Measurements from ENCODE around the gene MYH14.
A peak's percentile ranks its signal among the peaks of the same experiment; 100 is the strongest.

Gene MYH14

GRCh38 chr19:50198431-50199258, 4.8 kb upstream of the MYH14 start:
- in situ Hi-C loops (cut with HindIII; ENCODE audit: low pct_unique_long_range_greater_than_20kb, low sequenced_read_pairs): no loop called here
- TF ChIP-seq JUND (IDR thresholded peaks at IDR 0.05; ENCODE audit: low read depth): no peak
- DNase-seq (ENCODE audit: low read depth in 1 of 2, low spot score in 1 of 2): no peak

DNA sequence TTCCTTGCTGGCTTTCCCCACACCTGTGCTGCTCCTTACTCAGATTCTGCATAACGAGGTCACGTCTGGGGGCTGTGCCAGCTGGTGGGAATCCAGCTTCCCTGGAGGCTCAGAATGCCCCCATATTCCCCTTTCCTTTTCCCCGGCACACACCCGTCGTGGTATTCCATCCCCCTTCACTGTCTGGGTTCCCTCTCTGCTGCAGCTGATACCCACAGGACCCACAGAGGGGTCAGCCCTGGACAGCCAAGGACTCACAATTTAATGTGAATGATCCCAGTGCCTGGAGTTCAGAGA, 4.2 kb upstream of the MYH14 start:
- no peak for DNase-seq (ENCODE audit: low read depth in 1 of 2, low spot score in 1 of 2)
- in situ Hi-C loops (cut with HindIII; ENCODE audit: low pct_unique_long_range_greater_than_20kb, low sequenced_read_pairs): no loop called here
- no peak for TF ChIP-seq JUND (IDR thresholded peaks at IDR 0.05; ENCODE audit: low read depth)

GRCh38 chr19:50202386-50202785, 1.0 kb upstream of the MYH14 start:
- TF ChIP-seq JUND (IDR thresholded peaks at IDR 0.05; ENCODE audit: low read depth): no peak
- DNase-seq (ENCODE audit: low read depth in 1 of 2, low spot score in 1 of 2): no peak
- in situ Hi-C loops (cut with HindIII; ENCODE audit: low pct_unique_long_range_greater_than_20kb, low sequenced_read_pairs): no loop called here

DNA sequence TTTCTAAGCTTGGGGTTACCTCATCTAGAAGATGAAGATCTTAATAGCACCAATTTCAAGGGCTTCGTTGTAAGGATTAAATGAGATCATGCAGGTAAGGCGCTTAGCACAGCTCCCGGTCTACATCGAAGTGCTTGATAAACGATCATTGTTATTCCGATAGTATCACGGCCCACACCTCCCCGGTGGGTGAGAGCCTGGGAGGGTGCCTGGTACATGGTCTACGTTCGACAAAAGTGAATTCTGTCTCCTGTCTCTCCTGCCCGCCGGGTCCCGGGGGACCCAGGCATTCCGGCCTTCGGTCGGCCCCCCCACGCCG, 501 bp upstream of the MYH14 start:
- in situ Hi-C loops (cut with HindIII; ENCODE audit: low pct_unique_long_range_greater_than_20kb, low sequenced_read_pairs): no loop called here
- TF ChIP-seq JUND (IDR thresholded peaks at IDR 0.05; ENCODE audit: low read depth): no peak
- DNase-seq (ENCODE audit: low read depth in 1 of 2, low spot score in 1 of 2): no peak

DNA sequence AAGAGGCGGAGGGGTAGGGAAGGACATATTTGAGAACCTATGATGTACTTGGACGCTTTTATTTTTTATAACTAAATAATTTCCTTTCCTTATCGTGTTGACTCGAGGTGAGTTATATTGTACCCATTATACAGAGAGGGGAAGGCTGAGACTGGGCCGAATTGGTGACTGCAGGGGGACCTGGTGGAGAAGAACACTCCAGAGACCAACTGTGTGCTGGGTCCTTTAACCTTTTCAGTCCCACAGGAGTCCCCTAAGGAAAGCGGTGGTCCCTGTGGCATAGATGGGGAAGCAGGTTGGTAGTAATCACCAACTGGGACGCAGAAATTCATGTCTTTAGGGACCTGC, 633 bp downstream of the MYH14 start:
- DNase-seq (ENCODE audit: low read depth in 1 of 2, low spot score in 1 of 2): no peak

DNA sequence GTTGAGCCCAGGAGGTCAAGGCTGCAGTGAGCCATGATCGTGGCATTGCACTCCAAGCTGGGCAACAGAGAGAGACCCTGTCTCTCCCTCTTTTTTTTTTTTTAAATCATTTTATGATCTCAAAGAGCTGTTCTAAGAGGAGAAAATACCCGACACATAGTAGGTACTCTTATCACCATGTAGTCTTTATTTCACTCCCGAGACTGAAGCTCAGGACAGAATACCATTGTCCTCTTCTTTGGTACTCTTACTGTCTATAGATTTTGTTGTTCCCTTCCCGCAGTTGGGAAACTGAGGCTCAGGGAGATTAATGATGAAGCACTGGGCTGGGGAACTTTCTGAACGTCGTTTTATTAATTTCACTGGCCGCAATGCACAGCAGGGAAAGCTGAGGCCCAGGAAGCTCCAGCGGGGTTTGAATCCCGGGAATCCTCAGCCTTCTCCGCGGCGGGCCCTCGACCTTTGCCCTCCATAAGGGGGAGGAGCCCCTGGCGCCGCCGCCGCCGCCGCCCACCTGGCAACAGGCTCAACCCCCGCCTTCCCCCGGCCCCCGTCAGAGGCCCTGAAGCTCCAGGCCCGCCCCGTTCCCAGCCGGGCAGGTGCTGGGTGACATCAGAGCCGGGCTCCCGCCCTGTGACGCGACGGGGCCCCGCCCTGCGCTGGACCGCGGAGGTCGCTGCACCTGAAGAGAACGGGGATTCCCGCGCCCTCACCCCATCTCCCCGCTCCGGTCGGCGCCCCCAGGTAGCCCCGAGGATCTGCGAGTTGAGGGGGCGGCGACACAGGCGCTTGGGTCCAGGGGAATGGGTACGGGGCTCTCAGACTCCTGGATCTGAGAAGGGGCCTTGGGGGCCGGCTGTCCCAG, 1.6 kb downstream of the MYH14 start:
- DNase-seq (ENCODE audit: low read depth in 1 of 2, low spot score in 1 of 2): peak; percentile 78 to 80
- no peak for TF ChIP-seq JUND (IDR thresholded peaks at IDR 0.05; ENCODE audit: low read depth)
- in situ Hi-C loops (cut with HindIII; ENCODE audit: low pct_unique_long_range_greater_than_20kb, low sequenced_read_pairs): no loop called here

More for the DNA sequence above, 633 bp downstream of the MYH14 start:
- TF ChIP-seq JUND (IDR thresholded peaks at IDR 0.05; ENCODE audit: low read depth): no peak
- in situ Hi-C loops (cut with HindIII; ENCODE audit: low pct_unique_long_range_greater_than_20kb, low sequenced_read_pairs): no loop called here

- in situ Hi-C loops (cut with HindIII; ENCODE audit: low pct_unique_long_range_greater_than_20kb, low sequenced_read_pairs): no loop called here
- DNase-seq (ENCODE audit: low read depth in 1 of 2, low spot score in 1 of 2): peak in 1 of 2 experiments; percentile 62
- TF ChIP-seq JUND (IDR thresholded peaks at IDR 0.05; ENCODE audit: low read depth): no peak
These were observed 2.3 kb downstream of the MYH14 start for GRCh38 chr19:50205681-50206138.

DNA sequence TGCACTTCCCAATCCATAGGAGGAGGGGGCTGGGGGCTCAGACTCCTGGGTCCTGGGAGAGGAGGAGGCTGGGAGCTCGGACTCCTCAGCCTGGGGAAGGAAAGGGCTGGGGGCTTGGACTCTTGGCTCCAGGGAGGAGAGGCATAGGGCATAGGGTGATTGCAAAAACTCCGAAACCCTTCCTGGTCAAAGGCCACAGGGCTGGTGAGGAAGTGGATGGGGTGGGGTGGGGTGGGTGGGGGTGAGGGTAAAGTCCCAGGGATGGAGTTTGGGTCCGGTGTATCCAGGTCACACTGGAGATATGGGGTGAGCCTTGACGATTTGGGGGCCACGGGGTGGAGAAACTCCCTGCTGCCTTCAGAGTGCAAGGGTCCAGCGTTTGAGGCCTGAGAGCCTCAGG, 2.8 kb downstream of the MYH14 start:
- no peak for DNase-seq (ENCODE audit: low read depth in 1 of 2, low spot score in 1 of 2)
- in situ Hi-C loops (cut with HindIII; ENCODE audit: low pct_unique_long_range_greater_than_20kb, low sequenced_read_pairs): no loop called here
- TF ChIP-seq JUND (IDR thresholded peaks at IDR 0.05; ENCODE audit: low read depth): no peak

DNA sequence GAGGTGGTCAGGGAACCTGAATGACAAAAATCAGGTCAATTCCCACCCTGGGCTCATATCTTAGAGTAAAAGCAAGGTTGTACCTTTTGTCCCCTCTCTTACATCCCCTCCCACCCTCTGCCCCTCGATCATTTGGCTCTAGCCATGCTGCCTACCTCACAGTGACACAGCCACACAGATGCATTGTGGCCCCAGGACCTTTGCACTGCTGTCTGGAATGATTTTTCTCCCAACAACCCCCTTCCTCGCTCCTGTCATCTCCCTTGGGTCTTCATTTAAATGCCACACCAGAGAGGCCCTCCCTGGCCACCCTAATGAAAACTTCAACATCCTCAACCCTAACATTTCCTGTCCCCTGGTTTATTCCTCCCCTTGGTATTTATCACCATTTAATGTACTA, 4.3 kb downstream of the MYH14 start:
- no peak for TF ChIP-seq JUND (IDR thresholded peaks at IDR 0.05; ENCODE audit: low read depth)
- in situ Hi-C loops (cut with HindIII; ENCODE audit: low pct_unique_long_range_greater_than_20kb, low sequenced_read_pairs): no loop called here
- no peak for DNase-seq (ENCODE audit: low read depth in 1 of 2, low spot score in 1 of 2)

GRCh38 chr19:50209131-50209530, 5.7 kb downstream of the MYH14 start:
- DNase-seq (ENCODE audit: low read depth in 1 of 2, low spot score in 1 of 2): no peak
- in situ Hi-C loops (cut with HindIII; ENCODE audit: low pct_unique_long_range_greater_than_20kb, low sequenced_read_pairs): no loop called here
- TF ChIP-seq JUND (IDR thresholded peaks at IDR 0.05; ENCODE audit: low read depth): no peak

DNA sequence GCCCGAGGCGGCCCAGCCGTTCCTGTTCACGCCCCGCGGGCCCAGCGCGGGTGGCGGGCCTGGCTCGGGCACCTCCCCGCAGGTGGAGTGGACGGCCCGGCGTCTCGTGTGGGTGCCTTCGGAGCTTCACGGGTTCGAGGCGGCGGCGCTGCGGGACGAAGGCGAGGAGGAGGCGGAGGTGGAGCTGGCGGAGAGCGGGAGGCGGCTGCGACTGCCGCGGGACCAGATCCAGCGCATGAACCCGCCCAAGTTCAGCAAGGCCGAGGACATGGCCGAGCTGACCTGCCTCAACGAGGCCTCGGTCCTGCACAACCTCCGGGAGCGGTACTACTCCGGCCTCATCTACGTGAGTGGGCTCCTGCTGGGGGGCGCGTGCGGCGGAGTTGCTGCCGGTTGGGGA, 7.0 kb downstream of the MYH14 start:
- in situ Hi-C loops (cut with HindIII; ENCODE audit: low pct_unique_long_range_greater_than_20kb, low sequenced_read_pairs): no loop called here

GRCh38 chr19:50213925-50214324, 10.5 kb downstream of the MYH14 start:
- TF ChIP-seq JUND (IDR thresholded peaks at IDR 0.05; ENCODE audit: low read depth): no peak
- no peak for DNase-seq (ENCODE audit: low read depth in 1 of 2, low spot score in 1 of 2)
- in situ Hi-C loops (cut with HindIII; ENCODE audit: low pct_unique_long_range_greater_than_20kb, low sequenced_read_pairs): no loop called here

More for the DNA sequence above, 7.0 kb downstream of the MYH14 start:
- no peak for DNase-seq (ENCODE audit: low read depth in 1 of 2, low spot score in 1 of 2)
- no peak for TF ChIP-seq JUND (IDR thresholded peaks at IDR 0.05; ENCODE audit: low read depth)

Measured in T47D (cell line).